Measurements from ENCODE around the gene CHCHD4. TPM values are rescaled to one million over a fixed set of nuclear protein-coding genes. Genes with fewer than 3 reads are reported as not detected.
A peak's percentile ranks its signal among the peaks of the same experiment; 100 is the strongest.

Gene CHCHD4
- polyA plus RNA-seq, 10 donors: 12.8 to 16.6 (median 14.1) TPM

DNA sequence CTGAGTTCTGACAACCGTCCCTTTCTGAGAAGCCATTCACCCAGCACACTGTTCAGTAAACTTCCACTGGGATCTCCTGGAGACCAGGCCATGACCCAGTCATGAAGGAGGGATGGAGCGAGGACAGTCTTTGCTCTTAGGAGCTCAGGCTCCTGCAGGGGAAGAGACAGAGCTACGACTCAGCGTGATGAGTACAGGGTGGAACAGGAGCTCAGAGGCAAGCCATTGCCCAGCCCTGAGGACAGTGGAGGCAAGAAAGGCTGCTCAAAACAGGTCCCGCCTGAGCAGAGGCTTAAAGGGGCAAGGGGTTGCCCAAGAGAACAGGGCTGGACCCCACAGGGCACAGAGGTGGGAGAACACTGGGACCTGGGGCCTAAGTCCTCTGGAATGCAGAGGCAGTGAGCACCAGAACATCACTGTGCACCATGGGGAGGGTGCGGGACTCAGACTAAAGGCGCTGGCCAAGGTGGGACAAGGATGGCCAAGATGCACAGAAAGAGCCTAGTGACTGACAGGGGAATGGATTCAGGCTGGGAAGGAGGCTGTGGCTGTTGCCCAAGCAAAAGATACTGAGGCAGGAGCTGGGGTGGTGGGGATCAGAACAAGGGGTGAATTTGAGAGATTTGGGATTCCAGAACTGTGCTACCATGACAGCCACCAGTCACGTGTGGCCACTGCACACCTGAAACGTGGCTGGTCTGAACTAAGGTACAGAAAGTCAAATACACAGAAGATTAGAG, 26.0 kb upstream of the CHCHD4 start:
- no peak for DNase-seq

DNA sequence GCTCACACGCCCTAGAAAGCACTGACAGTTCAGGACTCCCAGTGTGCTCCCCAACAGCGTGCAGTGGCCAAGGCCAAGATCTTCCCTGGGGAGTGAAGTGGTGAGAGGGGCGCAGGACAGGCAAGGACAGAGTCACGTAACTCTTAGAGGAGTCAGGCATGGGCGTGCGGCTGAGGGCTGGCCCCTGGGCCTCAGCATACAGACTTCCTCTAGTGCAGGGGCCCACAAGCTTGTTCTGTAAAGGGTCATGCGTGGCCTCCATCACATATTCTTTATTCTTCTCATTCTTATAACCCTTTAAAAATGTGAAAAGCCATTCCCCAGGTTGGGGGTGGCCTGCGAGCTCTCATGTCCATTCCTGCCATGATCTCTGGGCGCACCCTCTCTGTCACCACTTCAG, 25.4 kb upstream of the CHCHD4 start:
- no peak for DNase-seq

DNA sequence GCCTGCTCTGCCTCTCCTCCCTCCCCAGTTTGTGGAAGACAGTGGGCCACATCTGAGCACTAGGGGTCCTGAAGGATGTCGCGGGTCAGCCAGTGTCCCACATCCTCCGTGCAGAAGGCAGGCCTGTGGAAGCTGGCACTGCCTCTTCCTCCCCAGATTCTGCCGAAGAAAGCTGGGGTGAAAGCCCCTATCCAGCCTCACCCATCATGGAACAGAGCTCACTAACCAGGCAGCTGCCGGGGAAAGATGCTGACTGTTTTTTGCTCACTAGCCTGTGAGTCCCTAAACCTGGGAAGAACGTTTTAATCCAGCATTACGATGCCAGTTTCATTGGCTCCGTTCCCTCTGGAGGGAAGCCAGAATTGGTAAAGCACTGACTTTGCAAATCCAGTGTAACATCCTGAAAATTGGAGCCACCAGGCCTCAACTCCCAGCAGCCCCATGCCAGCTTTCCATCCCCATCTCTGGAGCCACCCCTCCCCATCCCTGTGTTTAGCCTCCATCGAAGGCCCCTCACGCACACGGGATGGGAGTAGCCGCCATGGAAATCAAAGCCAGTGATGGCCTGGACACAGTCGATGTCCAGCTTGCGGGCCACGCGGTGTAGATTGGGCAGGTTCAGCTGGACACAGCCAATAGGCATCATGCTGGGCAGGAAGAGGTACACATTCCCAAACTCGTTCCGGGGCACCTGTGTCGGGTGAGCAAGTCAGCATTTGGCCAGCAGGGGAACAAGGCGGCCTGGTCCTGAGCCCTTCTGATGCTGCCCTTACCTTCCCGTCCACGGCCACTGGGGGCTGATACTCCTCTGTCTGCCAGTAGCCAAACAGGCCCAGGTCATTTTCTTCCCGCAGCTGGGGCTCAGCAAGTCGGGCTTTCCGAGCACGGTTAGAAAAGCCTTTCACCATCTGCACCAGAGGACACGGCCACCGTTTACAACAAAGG, 23.6 kb upstream of the CHCHD4 start:
- no peak for DNase-seq

DNA sequence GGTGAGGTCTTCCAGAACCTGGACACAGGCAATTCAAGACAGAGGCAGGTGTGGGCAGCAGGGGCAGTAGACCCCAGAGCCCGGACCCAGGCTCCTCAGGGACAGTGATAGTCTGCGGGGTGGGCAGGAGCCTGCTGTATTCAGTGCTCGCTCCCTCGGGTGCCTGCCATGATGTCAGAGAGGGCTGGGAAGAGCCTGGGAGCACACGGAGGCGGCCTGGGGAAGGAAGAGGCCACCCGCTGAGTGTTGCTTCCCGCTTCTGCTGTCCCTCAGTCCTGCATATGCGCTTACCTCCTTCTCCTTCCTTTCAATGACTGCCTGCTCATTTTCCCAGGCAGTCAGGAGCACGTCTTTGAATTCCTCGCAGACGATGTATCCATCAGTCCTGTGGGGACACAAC, 22.9 kb upstream of the CHCHD4 start:
- no peak for DNase-seq

DNA sequence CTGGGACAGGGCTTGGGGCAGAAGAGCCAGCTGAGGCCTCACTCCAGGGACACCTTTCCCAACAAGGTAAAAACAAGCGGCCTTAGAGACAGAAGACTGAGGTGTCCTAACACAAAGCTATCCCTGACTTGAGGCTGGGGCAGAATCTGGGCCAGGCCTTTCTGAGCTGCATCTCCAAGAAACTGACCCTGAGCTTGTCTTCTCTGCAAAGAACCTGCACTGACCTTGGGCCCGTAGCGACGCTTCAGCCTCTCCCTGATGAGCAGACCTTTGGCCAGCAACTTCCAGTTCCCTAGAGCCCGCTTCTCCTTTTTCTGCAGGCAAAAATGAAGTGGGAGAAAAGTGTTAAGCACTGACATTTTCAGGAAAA, 22.4 kb upstream of the CHCHD4 start:
- no peak for DNase-seq

DNA sequence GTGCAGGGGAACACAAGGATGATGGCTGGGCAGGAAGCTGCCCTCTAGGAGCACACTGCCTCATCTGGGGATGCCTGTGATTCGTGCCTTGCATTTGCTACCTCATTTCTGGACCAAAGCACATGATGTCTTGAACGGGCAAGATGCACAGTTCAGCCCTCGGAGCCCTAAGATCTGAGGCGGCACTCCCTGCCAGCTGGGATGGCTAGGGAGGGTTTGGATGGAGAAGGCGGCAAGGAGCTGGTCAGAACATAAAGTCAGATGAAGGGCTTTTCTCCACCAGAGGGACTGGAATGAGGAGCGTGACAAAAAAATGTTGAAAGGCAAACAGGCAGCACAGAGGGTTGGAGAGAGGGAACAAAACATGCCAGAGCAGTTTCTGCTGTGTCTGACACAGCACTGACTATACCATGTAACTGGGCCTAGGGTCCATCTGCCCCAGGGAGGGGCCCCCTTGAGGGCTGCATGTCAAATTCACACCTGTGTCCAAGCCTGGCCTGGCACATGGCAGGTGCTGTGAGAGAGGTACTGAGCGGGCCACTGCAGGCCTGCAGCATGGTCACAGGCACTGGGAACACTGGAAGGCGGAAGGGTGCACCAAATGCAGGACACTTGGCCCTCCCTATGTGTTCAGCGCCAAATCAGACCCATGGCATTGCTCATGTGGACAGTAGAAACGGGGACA, 21.9 kb upstream of the CHCHD4 start:
- no peak for DNase-seq

DNA sequence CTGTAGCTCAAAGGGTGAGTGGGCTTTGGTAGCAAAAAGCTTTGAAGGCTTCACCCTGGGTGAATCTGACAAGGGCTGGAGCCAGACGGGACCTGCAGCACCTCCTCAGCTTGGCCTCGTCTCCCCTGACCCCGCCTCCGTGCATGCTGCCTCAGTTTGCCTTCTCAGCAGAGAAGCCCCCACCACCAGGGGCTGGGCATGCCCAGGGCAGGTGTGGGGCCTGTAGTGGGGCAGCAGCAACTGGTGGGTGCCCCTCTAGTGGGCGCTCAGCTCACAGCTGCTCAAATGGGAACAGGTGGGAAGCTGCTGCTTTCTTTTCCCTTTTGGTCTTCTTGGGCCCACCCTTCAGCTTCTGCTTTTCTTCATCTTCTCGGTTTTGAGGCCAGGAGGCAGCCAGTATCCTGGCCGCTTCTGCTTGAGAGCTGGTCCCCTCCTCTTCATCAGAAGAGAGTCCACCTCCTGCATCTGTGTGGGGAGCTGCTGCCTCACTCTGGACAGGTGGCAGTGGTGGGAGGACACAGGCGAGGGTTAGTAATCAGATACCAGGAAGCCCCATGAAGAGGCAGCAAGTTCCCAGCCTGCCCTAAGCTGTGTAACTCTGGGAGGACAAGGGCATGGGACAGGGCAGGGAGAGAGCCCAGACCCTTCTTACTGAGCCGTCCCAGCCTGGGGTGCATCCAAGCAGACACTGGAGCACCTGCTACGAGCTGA, 21.2 kb upstream of the CHCHD4 start:
- no peak for DNase-seq

DNA sequence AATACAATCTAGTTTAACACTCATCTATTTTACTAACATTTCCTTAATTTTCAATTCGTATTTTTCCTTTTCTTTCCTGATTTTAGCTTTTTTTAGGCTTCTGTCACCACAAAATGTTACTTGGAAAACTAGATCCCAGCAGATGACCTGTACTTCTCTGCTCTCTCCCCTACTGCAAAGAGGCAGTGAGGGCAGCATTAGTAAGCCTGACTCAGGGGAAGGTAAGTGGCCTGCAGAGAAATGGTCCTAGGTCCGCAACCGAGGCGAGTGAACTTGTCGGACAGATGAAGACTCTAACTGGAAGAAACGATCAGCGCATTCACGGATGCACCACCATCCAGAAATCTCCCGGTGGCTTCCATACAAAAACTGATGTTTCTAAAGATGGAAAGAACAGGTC, 20.6 kb upstream of the CHCHD4 start:
- DNase-seq: peak in 1 of 3 donors; percentile 46

DNA sequence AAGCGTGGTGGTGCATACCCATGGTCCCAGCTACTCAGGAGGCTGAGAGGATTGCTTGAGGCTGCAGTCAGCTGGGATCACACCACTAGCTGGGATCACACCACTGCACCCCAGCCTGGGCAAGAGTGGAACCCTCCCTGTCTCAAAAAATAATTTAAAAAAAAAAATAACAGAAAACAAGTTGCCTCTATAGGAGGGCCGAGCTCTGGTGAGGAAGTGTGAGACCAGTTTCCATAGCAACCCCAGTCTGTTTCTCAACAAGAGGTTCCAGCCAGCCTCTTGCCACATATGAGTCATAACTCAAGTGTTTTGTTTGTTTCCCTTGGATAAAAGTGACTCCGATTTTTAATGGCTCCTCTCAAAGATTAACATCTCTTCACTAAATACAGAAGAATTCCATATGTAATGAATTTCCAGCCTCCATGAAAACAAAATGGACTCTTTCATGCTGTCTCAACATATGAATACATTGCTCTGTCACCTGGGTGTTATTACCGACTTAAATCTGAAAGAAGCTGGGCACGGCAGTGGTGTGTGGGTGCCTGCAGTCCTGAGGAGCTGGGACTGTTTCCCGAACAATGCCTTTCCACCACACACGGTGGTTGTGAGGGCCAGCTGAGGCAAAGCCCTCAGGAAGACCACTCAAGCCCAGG, 19.9 kb upstream of the CHCHD4 start:
- peak; percentile 92 to 97 (median 95) for DNase-seq

DNA sequence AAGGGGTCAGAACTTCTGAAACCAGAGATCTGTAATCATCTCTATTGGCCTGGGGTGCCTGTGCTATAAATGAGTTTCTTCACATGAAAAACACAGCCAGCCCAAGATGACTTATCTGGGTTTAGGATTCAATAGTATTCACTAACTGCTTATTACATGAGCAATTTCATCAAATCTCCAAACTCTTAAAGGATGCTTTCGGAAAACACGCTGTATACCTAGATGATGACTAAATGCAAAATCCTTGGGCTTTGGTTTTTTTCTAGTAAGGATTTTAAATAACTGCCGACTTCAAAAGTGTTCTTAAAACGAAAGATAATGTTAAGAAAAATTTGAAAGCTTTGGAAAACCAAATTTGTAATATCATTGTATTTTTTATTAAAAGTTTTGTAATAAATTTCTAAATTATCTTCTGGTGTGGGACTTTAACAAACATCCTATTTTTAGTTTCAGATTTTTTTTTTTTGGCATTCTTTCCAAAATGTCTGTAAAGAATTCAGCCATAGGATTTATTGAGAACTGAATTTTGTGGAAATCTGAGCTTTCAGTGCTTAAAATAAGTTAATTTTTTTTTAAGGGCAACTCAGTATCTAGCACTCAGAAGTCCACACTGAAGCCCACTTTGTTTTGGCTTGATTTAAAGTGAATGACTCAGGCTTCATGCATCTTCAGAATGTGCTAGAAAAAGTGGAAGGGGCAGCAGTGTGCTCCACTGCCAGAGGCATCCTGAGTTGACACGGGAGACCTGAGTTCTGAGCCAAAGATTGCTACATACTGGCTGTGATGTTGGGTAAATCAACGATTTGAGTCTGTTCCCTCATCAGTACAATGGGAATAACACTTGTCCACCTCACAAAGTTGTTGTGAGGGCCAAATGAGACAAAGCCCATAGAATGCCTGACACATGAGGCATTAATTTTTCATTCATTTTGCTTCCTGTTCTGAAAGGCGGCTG, 18.9 kb upstream of the CHCHD4 start:
- peak; percentile 44 to 91 (median 71) for DNase-seq

DNA sequence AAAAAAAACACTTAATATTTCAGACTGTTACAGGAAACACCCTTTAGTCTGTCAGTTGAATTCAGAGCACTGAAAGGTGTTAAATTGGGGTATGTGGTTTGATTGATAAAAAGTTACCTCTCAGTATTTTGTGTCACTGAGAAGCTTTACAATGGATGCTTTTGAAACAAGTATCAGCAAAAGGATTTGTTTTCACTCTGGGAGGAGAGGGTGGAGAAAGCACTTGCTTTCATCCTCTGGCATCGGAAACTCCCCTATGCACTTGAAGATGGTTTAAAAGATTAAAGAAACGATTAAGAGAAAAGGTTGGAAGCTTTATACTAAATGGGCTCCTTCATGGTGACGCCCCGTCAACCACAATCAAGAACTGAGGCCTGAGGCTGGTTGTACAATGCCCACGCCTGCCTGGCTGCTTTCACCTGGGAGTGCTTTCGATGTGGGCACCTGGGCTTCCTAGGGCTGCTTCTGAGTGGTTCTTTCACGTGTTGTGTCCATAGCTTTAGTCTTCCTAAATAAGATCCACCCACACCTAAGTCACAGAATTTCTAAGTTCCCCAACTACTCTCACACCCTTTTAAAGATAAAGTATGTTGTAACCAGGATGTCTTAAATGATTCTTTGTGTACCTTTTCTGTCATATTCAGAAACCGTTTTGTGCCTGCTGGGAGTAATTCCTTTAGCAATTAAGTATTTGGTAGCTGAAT, 18.0 kb upstream of the CHCHD4 start:
- DNase-seq: no peak

DNA sequence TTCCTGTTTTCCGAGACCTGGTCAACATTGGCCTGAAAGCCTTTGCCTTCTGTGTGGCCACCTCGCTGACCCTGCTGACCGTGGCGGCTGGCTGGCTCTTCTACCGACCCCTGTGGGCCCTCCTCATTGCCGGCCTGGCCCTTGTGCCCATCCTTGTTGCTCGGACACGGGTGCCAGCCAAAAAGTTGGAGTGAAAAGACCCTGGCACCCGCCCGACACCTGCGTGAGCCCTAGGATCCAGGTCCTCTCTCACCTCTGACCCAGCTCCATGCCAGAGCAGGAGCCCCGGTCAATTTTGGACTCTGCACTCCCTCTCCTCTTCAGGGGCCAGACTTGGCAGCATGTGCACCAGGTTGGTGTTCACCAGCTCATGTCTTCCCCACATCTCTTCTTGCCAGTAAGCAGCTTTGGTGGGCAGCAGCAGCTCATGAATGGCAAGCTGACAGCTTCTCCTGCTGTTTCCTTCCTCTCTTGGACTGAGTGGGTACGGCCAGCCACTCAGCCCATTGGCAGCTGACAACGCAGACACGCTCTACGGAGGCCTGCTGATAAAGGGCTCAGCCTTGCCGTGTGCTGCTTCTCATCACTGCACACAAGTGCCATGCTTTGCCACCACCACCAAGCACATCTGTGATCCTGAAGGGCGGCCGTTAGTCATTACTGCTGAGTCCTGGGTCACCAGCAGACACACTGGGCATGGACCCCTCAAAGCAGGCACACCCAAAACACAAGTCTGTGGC, 17.1 kb upstream of the CHCHD4 start:
- DNase-seq: no peak

DNA sequence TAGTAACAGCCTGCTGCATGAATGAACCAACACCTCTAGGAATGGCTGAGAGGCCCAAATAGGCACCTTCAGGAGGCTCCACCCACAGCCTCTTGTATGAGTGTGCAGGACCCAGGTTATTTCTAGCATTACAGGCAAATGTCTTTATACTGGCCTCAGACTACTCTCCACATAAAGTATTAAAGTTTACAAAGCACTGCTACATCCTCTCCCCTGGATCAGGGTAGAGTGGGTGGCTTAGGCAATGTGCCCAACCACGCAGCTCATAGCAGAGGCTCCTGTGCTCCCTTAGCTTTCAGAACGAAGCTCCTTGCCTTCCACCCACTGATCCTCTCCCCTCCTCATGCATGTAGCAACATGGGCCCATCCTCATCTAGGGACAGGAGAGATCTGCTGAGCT, 16.5 kb upstream of the CHCHD4 start:
- DNase-seq: no peak

DNA sequence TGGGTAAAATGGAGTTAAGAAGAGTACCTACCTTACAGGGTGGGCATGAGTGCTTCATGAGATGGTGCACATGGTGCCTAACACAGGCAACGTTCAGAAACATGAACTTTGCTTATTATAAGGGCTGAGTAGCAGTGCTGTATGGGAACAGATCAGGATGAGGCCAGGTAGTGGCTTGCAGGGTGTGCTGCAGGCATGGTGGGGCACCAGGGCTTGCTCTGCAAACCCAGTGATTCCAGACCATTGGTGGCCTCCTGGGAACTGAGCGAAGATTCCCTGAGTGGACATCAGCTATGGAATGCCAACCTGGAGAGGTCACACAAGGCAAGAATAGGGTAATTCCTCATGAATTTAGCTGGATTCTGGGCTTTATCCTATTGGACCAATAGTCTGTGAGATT, 16.0 kb upstream of the CHCHD4 start:
- DNase-seq: no peak

DNA sequence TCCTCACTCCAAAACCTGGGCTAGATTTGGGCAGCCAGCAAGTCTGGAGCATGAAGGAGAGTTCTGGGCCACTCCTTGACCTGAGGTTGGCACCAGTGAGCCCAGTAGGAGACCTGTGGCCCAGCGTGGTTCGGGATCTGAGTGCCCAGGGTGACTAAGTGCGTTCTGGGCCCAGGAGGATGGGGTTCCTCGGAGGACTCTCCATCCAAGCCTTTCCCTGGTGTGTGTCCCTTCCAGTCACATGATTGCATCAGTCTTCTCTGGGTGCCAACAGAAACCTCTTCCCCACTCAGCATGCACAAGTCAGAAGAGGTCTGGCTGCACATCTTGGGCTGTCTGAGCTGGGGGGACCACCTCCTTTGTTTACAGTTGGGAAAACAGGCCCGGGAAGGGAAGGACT, 15.1 kb upstream of the CHCHD4 start:
- DNase-seq: no peak

DNA sequence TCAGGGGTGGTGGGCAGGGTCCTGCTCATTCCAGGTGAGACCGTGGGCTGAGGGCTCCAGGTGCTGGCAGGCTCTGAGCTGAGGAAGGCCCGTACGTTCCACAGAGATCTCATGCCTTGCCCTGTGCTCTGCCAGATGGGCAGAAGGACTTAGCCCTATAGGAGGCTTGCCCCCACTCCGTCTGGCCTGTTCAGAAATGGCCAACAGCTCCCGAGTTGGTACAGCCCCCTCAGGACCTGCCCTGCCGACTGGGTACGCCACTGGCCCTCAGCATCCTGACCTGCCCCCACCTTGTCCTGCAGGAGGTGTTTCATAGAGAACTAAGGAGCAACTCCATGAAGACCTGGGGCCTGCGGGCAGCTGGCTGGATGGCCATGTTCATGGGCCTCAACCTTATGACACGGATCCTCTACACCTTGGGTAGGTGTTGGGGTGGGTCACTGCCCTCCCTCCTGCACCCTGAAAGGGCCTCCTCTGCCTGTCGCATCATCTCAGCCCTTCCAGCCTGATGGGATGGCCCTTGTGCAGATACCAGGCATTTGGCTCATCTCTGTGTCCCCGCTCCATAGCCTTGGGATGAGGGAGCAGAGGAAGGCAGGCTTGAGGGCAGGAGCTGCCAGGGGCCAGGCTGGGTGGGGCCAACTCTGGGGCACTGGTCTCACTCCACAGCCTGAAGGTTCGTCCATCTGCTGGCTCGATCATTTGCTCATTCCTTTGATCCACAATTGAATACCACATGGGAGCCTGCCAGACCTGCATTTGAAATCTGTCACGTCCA, 14.4 kb upstream of the CHCHD4 start:
- DNase-seq: no peak

DNA sequence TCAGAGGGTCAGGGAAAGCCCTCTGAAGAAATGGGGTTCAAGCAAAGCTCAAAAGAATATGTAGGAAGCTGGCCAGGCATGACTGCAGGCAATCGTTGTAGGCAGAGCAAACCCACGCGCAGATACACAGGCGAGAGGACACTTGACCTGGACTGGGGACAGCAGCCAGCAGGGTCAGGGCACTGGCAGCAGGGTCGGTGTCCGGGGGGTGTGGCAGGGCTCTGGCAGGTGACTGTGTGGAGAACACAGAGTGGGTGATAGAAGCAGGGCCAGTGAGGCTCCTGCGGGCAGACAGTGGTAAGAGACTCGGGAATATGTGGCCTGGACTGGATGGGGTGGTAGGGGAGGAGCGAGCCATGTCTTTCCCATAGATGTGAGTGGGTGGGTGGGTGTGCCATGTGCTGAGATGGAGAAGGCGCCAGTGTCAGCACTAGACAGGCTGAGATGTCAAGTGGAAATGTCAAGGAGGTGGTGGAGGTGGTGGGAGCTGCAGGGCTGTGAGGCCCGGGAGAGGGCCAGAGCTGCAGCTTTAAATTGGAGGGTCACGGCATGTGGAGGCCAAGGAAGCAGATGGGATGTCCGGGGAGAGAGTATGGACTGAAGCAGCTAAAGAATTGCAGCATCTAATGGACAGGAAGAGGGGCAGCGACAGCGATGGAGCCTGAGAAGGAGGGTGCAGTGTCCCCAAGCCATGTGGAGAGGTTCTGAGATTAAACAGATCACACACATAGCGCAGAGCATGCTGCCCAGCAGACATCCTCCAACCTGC, 13.6 kb upstream of the CHCHD4 start:
- no peak for DNase-seq
